Fibroblast of lung (primary cell): ENCODE measurements around the gene CHMP6. TPM values are rescaled to one million over a fixed set of nuclear protein-coding genes. Genes with fewer than 3 reads are reported as not detected.

Experiments used
- DNase-seq, 2 donors: peaks; one replicate each; pipeline versions ENCODE4 v3.0.0 to v3.0.0-alpha.2; 2010; ENCODE audit warnings: low read depth in 2 of 2
- H2AFZ ChIP-seq: 2 replicates; pipeline ENCODE4 v1.5.1; 2012; ENCODE audit warnings: low read length, control low read depth, inconsistent platforms
- H3K27ac ChIP-seq: 2 replicates; pipeline ENCODE4 v1.5.1; 2011; ENCODE audit warnings: low read length, control low read depth; ENCODE audit not compliant: insufficient read depth
- H3K27me3 ChIP-seq: 2 replicates; pipeline ENCODE4 v1.5.1; 2011; ENCODE audit warnings: mild to moderate bottlenecking, low read length; ENCODE audit not compliant: control insufficient read depth, insufficient read depth
- H3K36me3 ChIP-seq: 2 replicates; pipeline ENCODE4 v1.5.1; 2011; ENCODE audit warnings: low read length; ENCODE audit not compliant: control insufficient read depth, insufficient read depth
- H3K4me1 ChIP-seq: 2 replicates; pipeline ENCODE4 v1.5.1; 2011; ENCODE audit warnings: low read length; ENCODE audit not compliant: control insufficient read depth, insufficient read depth; ENCODE audit errors: extremely low read depth
- H3K4me2 ChIP-seq: 2 replicates; pipeline ENCODE4 v1.5.1; 2011; ENCODE audit warnings: low read length, control low read depth; ENCODE audit not compliant: insufficient read depth; ENCODE audit errors: extremely low read depth
- H3K4me3 ChIP-seq, 4 experiments: fragments of 200-600 bp in 1 of 4; sonication (generic) in 1 of 4; replicated peaks in 1 of 4; 2 replicates each; pipeline ENCODE4 v1.5.1; 2011 to 2016; ENCODE audit warnings: low read length in 4 of 4, low read depth in 3 of 4, mild to moderate bottlenecking in 3 of 4, control low read depth in 2 of 4, inconsistent platforms in 1 of 4, mixed read lengths in 1 of 4; ENCODE audit not compliant: insufficient read depth in 1 of 4; ENCODE audit errors: control extremely low read depth in 1 of 4
- H3K79me2 ChIP-seq: 2 replicates; pipeline ENCODE4 v1.5.1; 2012; ENCODE audit warnings: mild to moderate bottlenecking, low read length, inconsistent platforms; ENCODE audit not compliant: control insufficient read depth, insufficient read depth
- H3K9ac ChIP-seq: 2 replicates; pipeline ENCODE4 v1.5.1; 2011; ENCODE audit warnings: mild to moderate bottlenecking, low read length, control low read depth; ENCODE audit not compliant: insufficient read depth
- H3K9me3 ChIP-seq: 2 replicates; pipeline ENCODE4 v1.5.1; 2012; ENCODE audit warnings: low read depth, low read length; ENCODE audit not compliant: control insufficient read depth, insufficient read depth
- H4K20me1 ChIP-seq: 2 replicates; pipeline ENCODE4 v1.5.1; 2011; ENCODE audit warnings: low read length; ENCODE audit not compliant: control insufficient read depth, insufficient read depth; ENCODE audit errors: extremely low read depth
- EZH2 ChIP-seq: IDR thresholded peaks from 2 replicates; pipeline ENCODE4 v1.5.1; 2012; ENCODE audit warnings: low read length, control low read depth, mild to moderate bottlenecking; ENCODE audit errors: missing control alignments
- polyA plus RNA-seq, 2 donors: library from polyadenylated mRNA; depleted of rRNA in 1 of 2; stranded (reverse) in 1 of 2; unstranded in 1 of 2; fragments of >200 nt; gene quantifications; 2 replicates each; pipeline ENCODE4 v1.2.1, GENCODE V29; 2011 to 2012; ENCODE audit warnings: missing spikeins in 1 of 2
- total RNA-seq: library from RNA; depleted of rRNA; stranded (reverse); fragments of >200 nt; gene quantifications from 2 replicates; pipeline ENCODE4 v1.2.1, GENCODE V29; 2014
- TF ChIP-seq, protein P1 (sequence below), 2 donors: IDR thresholded peaks in 1 of 2; conservative IDR thresholded peaks in 1 of 2; 1 replicate in 1 of 2; 2 replicates in 1 of 2; pipeline ENCODE4 v1.5.1; 2011 to 2012; ENCODE audit warnings: low read length in 2 of 2, control low read depth in 1 of 2, inconsistent platforms in 1 of 2, low read depth in 1 of 2, mild to moderate bottlenecking in 1 of 2

CHMP6 gene
- total and polyA plus RNA-seq, 2 donors (not counting 1 experiment from before 2014, with no cell fraction given) = 11.2 to 30.1 TPM

- Histone ChIP-seq H3K9ac (no peak overlapping the region), H3K27ac (no peak overlapping the region), H3K9me3 (no peaks in the 10 kb centered on the region), H3K4me3 (no peak overlapping the region), H3K79me2 (no peaks in the 10 kb centered on the region), H2AFZ (no peak overlapping the region), H3K36me3 (no peaks in the 10 kb centered on the region), H3K4me2 (no peak overlapping the region), H3K4me1 (no peaks in the 10 kb centered on the region), H3K27me3 (peaks cover 24% of the 10 kb centered on the region), H4K20me1 (no peaks in the 10 kb centered on the region)
- TF ChIP-seq, protein P1, sequence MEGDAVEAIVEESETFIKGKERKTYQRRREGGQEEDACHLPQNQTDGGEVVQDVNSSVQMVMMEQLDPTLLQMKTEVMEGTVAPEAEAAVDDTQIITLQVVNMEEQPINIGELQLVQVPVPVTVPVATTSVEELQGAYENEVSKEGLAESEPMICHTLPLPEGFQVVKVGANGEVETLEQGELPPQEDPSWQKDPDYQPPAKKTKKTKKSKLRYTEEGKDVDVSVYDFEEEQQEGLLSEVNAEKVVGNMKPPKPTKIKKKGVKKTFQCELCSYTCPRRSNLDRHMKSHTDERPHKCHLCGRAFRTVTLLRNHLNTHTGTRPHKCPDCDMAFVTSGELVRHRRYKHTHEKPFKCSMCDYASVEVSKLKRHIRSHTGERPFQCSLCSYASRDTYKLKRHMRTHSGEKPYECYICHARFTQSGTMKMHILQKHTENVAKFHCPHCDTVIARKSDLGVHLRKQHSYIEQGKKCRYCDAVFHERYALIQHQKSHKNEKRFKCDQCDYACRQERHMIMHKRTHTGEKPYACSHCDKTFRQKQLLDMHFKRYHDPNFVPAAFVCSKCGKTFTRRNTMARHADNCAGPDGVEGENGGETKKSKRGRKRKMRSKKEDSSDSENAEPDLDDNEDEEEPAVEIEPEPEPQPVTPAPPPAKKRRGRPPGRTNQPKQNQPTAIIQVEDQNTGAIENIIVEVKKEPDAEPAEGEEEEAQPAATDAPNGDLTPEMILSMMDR (conservative IDR thresholded peaks at IDR 0.05 in 1 of 2, IDR thresholded peaks at IDR 0.05 in 1 of 2; ENCODE audit: low read depth in 1 of 2, low read length in 2 of 2) = no peak
- TF ChIP-seq EZH2 = no peak
- DNase-seq = no peak
Observed at GRCh38 chr17:81008140-81008539, 16.5 kb downstream of the CHMP6 start.

- Histone ChIP-seq H3K79me2 (no peaks in the 10 kb centered on the region), H3K4me3 (no peak overlapping the region), H3K4me1 (no peaks in the 10 kb centered on the region), H4K20me1 (no peaks in the 10 kb centered on the region), H3K36me3 (no peaks in the 10 kb centered on the region), H2AFZ (no peak overlapping the region), H3K9me3 (no peaks in the 10 kb centered on the region), H3K27me3 (peaks cover 18% of the 10 kb centered on the region), H3K4me2 (no peak overlapping the region), H3K27ac (no peak overlapping the region), H3K9ac (no peak overlapping the region)
- DNase-seq = no peak
- TF ChIP-seq, protein P1 (conservative IDR thresholded peaks at IDR 0.05 in 1 of 2, IDR thresholded peaks at IDR 0.05 in 1 of 2; ENCODE audit: low read depth in 1 of 2, low read length in 2 of 2) = no peak
- no peak for TF ChIP-seq EZH2
Observed at GRCh38 chr17:81009136-81009535, 17.5 kb downstream of the CHMP6 start.

- TF ChIP-seq EZH2 = no peak
- no peak overlapping the region for H3K4me2 ChIP-seq
- H2AFZ ChIP-seq = no peak overlapping the region
- H3K9me3 ChIP-seq = no peaks in the 10 kb centered on the region
- no peak overlapping the region for H3K27ac ChIP-seq
- H3K36me3 ChIP-seq = no peaks in the 10 kb centered on the region
- no peaks in the 10 kb centered on the region for H4K20me1 ChIP-seq
- no peaks in the 10 kb centered on the region for H3K4me1 ChIP-seq
- no peak overlapping the region for H3K4me3 ChIP-seq
- no peak for DNase-seq
- H3K27me3 ChIP-seq = peaks cover 6% of the 10 kb centered on the region
- H3K79me2 ChIP-seq = no peaks in the 10 kb centered on the region
- no peak overlapping the region for H3K9ac ChIP-seq
Observed at GRCh38 chr17:81010935-81011334, 19.3 kb downstream of the CHMP6 start.
